NOMO-1 treated with dmso at 0.1 percent for 144 hours (cell line): ENCODE measurements around the gene SETX.

ENCODE experiments used
- DNase-seq: peaks from one replicate; lab custom pipeline; 2025; ENCODE audit not compliant: unreplicated experiment; lab: John Stamatoyannopoulos, UW

Gene SETX

GRCh38 chr9:132218208-132218607 is 136.6 kb downstream of the SETX start:
- DNase-seq, result no peak

GRCh38 chr9:132216861-132217619 is 137.7 kb downstream of the SETX start:
- DNase-seq, result peak; percentile 6

GRCh38 chr9:132214027-132214622 is 140.7 kb downstream of the SETX start:
- no peak for DNase-seq

GRCh38 chr9:132211570-132211969 is 143.2 kb downstream of the SETX start:
- DNase-seq, result no peak
